Aorta (tissue), 5 donors: ENCODE results near the gene DRC7. TPM values are rescaled to one million over a fixed set of nuclear protein-coding genes. Genes with fewer than 3 reads are reported as not detected.

Experiments
- ATAC-seq: fragments of 200-7000 bp; cut with Tn5 transposase; one replicate; pipeline ENCODE4 v1.9.1; 2022; ENCODE audit warnings: moderate library complexity; ENCODE audit not compliant: low FRiP score
- DNase-seq, 2 donors: peaks; one replicate each; pipeline ENCODE4 v3.0.0-alpha.2; 2020
- H3K27ac ChIP-seq, 2 donors: one replicate each; pipeline ENCODE4 v1.5.1; 2013; ENCODE audit warnings: low read length in 2 of 2, mild to moderate bottlenecking in 2 of 2, moderate library complexity in 2 of 2, control low read depth in 1 of 2, inconsistent platforms in 1 of 2, low read depth in 1 of 2
- H3K27me3 ChIP-seq, 2 donors: one replicate each; pipeline ENCODE4 v1.6.1; 2013; ENCODE audit warnings: control low read depth in 1 of 2, low read length in 1 of 2, mild to moderate bottlenecking in 1 of 2, moderate library complexity in 1 of 2; ENCODE audit not compliant: insufficient read depth in 2 of 2, control insufficient read depth in 1 of 2
- H3K36me3 ChIP-seq, 2 donors: one replicate each; pipeline ENCODE4 v1.6.1; 2013; ENCODE audit warnings: control low read depth in 1 of 2, low read length in 1 of 2, mild to moderate bottlenecking in 1 of 2; ENCODE audit not compliant: insufficient read depth in 2 of 2, control insufficient read depth in 1 of 2
- H3K4me1 ChIP-seq, 2 donors: one replicate each; pipeline ENCODE4 v1.6.1; 2013; ENCODE audit warnings: low read length in 2 of 2, control low read depth in 1 of 2, mild to moderate bottlenecking in 1 of 2, moderate library complexity in 1 of 2; ENCODE audit not compliant: insufficient read depth in 2 of 2, control insufficient read depth in 1 of 2
- H3K4me3 ChIP-seq, 2 donors: one replicate each; pipeline ENCODE4 v1.5.1; 2013; ENCODE audit warnings: low read length in 2 of 2, control low read depth in 1 of 2, mild to moderate bottlenecking in 1 of 2
- H3K9me3 ChIP-seq: one replicate; pipeline ENCODE4 v1.6.1; 2013; ENCODE audit warnings: mild to moderate bottlenecking, low read length; ENCODE audit not compliant: control insufficient read depth
- WGBS, 2 donors: extraction: QIAGEN DNeasy Blood & Tissue Kit; methylation state at CpG; one replicate each; pipeline ENCODE4 v1.1.7; 2013; 5-methylcytosine and 5-hydroxymethylcytosine counted together
- intact Hi-C, 2 donors: fragments of 100-400 bp; cut with DNase I; formaldehyde crosslinking; loops; one replicate each; pipeline versions ENCODE4 v1.14.2 to v1.15.0; 2022
- polyA plus RNA-seq, 2 donors: library from polyadenylated mRNA; stranded (reverse); fragments of 200-250 nt; gene quantifications; one replicate each; pipeline ENCODE4 v1.2.3, GENCODE V29; 2013
- total RNA-seq, 2 donors: library from RNA; stranded (reverse); fragmentation: NEBNext Ultra II Directional; extraction: Animal tissue kit (Norgen Biotek cat#: 25700); gene quantifications; one replicate each; pipeline ENCODE4 v1.2.1, GENCODE V29; 2021
- donor health status: healthy with polysubstance abuse.
- donor health status: Bipolar disorder and iron deficiency.
- donor health status: DM: no; HTN: no; CAD: no.
- donor health status: DM: no; HTN: no; CAD: no.
- donor health status: DM: yes; HTN: yes; CAD: no.

The DRC7 gene
- total and polyA plus RNA-seq, 4 donors: 0.08 TPM; not detected in 3

- intact Hi-C loops: no loop called here
- WGBS, 2 donors: 73 to 74% methylated on average over 19 of the region's 19 CpGs
- H3K4me1 ChIP-seq: no peaks in the 10 kb centered on the region
These were observed 35.5 kb upstream of the DRC7 start for GRCh38 chr16:57658878-57659674.

DNA sequence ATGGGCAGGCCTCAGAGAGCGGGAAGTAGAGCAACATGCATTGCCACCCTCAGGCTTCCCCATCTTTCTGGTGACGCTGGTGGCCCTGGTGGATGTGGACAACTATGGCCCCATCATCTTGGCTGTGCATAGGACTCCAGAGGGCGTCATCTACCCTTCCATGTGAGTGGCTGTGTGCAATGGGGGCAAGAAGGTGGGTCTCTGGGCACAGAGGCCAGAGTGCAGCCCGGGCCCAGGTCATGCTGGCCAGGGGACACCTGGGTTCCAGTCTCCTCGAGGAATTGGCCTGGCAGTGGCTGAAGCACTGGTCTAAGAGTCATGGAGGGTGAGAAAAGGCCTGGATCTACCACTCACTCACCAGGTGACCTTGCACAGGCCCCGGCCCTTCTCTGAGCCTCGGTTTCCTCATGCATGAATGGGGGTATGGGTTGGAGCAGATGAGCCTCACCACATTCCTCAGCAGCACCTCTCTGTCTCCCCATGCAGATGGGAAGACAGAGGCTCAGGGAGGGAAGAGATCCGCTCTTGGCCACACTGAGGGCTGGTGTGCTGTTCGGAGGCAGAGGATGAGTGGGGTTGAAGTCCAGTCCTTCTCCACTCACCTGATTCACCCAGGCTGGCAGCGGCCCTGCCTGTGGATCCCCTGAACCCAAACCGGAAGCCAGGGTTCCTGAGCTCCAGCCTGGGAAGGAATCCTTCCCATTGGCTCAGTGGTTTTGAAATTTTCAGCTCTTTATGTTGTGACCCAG is 33.7 kb upstream of the DRC7 start:
- WGBS, 2 donors: 86 to 92% methylated on average over 11 of the region's 11 CpGs
- H3K4me1 ChIP-seq: no peaks in the 10 kb centered on the region
- no peaks in the 10 kb centered on the region for H3K9me3 ChIP-seq
- intact Hi-C loops: no loop called here
- H3K27ac ChIP-seq: no peak overlapping the region
- ATAC-seq (no peak), DNase-seq (no peak)
- no peaks in the 10 kb centered on the region for H3K36me3 ChIP-seq
- H3K4me3 ChIP-seq: no peak overlapping the region
- H3K27me3 ChIP-seq: no peaks in the 10 kb centered on the region

More at GRCh38 chr16:57658878-57659674, 35.5 kb upstream of the DRC7 start:
- Histone ChIP-seq H3K36me3 (no peaks in the 10 kb centered on the region), H3K27ac (no peak overlapping the region), H3K27me3 (no peaks in the 10 kb centered on the region), H3K9me3 (no peaks in the 10 kb centered on the region), H3K4me3 (no peak overlapping the region)
- DNase-seq (no peak), ATAC-seq (no peak)

- Histone ChIP-seq H3K4me3 (no peak overlapping the region), H3K36me3 (no peaks in the 10 kb centered on the region), H3K4me1 (no peaks in the 10 kb centered on the region), H3K27me3 (no peaks in the 10 kb centered on the region), H3K27ac (no peak overlapping the region), H3K9me3 (no peaks in the 10 kb centered on the region)
- DNase-seq (no peak), ATAC-seq (no peak)
- intact Hi-C loops: no loop called here
- 83 to 90% methylated on average over 7 of the region's 7 CpGs for WGBS, 2 donors
These were observed 33.1 kb upstream of the DRC7 start for GRCh38 chr16:57661510-57661909.

DNA sequence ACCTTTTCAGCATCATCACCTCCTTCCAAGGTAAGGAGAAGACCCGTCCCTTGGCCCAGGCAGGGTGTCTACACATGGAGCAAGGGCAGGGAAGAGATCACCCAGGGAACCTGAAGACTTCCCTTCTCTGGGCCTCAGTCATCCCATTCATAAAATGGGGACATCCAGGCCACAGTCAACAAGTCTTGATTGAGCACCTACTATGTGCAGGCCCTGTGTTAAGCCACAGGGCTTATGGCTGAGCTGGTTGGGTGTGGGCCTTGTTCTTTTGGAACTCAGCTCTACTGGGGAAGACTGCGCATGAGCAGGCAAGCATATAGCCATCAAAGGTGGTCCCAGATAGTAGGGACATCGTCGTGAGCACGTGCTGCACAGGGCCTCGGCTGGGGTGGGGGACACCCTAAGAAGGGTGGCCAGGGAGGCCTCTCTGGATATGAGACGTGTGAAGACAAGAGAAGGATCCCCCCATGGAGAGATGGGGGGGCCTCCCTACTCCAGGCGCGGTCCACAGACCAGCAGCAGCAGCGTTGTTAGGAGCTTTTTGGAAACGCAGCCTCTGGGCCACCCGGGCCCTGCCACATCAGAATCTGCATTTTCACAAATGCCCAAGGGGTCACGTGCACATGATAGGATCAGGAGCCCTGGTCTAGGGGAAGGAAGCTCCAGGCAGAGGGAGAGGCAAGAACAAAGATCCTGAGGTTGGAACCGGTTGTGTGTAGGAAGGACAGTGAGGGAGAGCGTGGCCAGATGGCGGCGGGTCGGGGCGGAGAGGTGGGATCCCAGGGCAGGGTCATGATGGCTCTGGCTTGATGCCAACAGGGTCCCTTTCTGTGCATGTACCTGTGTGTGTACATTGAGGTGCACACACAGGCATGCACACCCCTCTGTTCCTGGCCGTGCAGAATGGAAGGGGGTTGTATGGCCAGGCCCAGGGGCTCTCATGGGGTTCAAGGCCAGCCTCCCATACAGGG is 32.4 kb upstream of the DRC7 start:
- no peak overlapping the region for H3K27ac ChIP-seq
- 90 to 94% methylated on average over 20 of the region's 20 CpGs for WGBS, 2 donors
- no peaks in the 10 kb centered on the region for H3K27me3 ChIP-seq
- no peak for ATAC-seq
- no peaks in the 10 kb centered on the region for H3K9me3 ChIP-seq
- H3K4me1 ChIP-seq: no peaks in the 10 kb centered on the region
- no peak for DNase-seq
- H3K4me3 ChIP-seq: no peak overlapping the region
- no peaks in the 10 kb centered on the region for H3K36me3 ChIP-seq
- intact Hi-C loops: no loop called here

- WGBS, 2 donors: 91 to 92% methylated on average over 21 of the region's 21 CpGs
- intact Hi-C loops: no loop called here
- no peaks in the 10 kb centered on the region for H3K36me3 ChIP-seq
- H3K27ac ChIP-seq: no peak overlapping the region
- H3K9me3 ChIP-seq: no peaks in the 10 kb centered on the region
- no peak overlapping the region for H3K4me3 ChIP-seq
- ATAC-seq: no peak
- no peak for DNase-seq
- no peaks in the 10 kb centered on the region for H3K27me3 ChIP-seq
- no peaks in the 10 kb centered on the region for H3K4me1 ChIP-seq
These were observed 31.2 kb upstream of the DRC7 start for GRCh38 chr16:57663436-57663835.

- WGBS, 2 donors: 85 to 89% methylated on average over 14 to 15 of the region's 15 CpGs
- Histone ChIP-seq H3K27me3 (no peaks in the 10 kb centered on the region), H3K4me1 (no peaks in the 10 kb centered on the region), H3K9me3 (no peaks in the 10 kb centered on the region), H3K4me3 (no peak overlapping the region), H3K27ac (no peak overlapping the region), H3K36me3 (no peaks in the 10 kb centered on the region)
- DNase-seq (no peak), ATAC-seq (no peak)
- intact Hi-C loops: no loop called here
These were observed 30.5 kb upstream of the DRC7 start for GRCh38 chr16:57663917-57664661.

DNA sequence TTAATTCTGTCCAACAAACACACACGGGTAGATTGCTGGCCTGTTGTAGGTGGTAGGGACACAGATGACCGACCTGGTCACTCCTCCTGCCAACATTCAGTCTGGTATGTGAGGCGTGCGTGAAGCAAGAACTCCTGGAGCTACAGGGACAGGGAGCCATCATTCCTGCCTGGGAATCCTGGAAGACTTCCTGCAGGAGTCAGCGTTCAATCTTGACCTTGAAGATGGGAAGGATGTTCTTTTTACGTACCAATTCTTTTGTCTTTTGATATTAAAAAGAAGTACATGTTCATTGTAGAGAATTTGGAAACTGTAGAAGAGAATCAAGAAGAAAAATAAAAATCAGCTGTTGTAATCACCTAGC is 30.0 kb upstream of the DRC7 start:
- ATAC-seq: no peak
- no peaks in the 10 kb centered on the region for H3K9me3 ChIP-seq
- H3K27me3 ChIP-seq: no peaks in the 10 kb centered on the region
- H3K27ac ChIP-seq: no peak overlapping the region
- no peak for DNase-seq
- no peaks in the 10 kb centered on the region for H3K36me3 ChIP-seq
- H3K4me3 ChIP-seq: no peak overlapping the region
- intact Hi-C loops: no loop called here
- H3K4me1 ChIP-seq: no peaks in the 10 kb centered on the region
- WGBS, 2 donors: 80 to 85% methylated on average over 6 of the region's 6 CpGs

DNA sequence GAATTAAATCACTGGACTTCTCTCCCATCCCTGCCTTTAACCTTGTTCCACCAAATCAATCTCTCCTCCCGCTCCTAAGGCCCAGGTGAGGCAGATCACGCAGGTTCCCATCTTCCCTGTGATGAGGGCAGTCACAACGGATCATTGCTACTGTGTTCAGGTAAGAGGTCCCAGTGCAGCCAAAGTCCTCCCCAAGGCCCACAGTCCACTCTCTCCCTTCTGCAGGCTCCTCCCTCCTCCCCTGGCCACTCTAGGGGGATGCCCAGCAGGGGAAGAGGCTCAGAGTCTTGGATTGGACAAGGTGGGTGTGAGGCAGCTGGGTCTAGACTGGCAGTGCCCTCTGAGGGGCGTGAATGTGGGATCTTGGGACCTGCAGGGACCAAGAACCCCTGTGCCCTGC is 29.1 kb upstream of the DRC7 start:
- WGBS, 2 donors: 64 to 68% methylated on average over 4 of the region's 4 CpGs
- no peaks in the 10 kb centered on the region for H3K9me3 ChIP-seq
- H3K4me3 ChIP-seq: no peak overlapping the region
- DNase-seq (no peak), ATAC-seq (no peak)
- no peaks in the 10 kb centered on the region for H3K36me3 ChIP-seq
- no peak overlapping the region for H3K27ac ChIP-seq
- no peaks in the 10 kb centered on the region for H3K4me1 ChIP-seq
- intact Hi-C loops: no loop called here
- no peaks in the 10 kb centered on the region for H3K27me3 ChIP-seq
